ENCODE measurements around the gene SOST. TPM values are rescaled to one million over a fixed set of nuclear protein-coding genes. Genes with fewer than 3 reads are reported as not detected.

The SOST gene
- total RNA-seq, 1 experiment from 2014 or later, result not detected

- intact Hi-C loops (cut with micrococcal nuclease; ENCODE audit: unreplicated experiment), result no loop called here
- TF ChIP-seq, protein P1, sequence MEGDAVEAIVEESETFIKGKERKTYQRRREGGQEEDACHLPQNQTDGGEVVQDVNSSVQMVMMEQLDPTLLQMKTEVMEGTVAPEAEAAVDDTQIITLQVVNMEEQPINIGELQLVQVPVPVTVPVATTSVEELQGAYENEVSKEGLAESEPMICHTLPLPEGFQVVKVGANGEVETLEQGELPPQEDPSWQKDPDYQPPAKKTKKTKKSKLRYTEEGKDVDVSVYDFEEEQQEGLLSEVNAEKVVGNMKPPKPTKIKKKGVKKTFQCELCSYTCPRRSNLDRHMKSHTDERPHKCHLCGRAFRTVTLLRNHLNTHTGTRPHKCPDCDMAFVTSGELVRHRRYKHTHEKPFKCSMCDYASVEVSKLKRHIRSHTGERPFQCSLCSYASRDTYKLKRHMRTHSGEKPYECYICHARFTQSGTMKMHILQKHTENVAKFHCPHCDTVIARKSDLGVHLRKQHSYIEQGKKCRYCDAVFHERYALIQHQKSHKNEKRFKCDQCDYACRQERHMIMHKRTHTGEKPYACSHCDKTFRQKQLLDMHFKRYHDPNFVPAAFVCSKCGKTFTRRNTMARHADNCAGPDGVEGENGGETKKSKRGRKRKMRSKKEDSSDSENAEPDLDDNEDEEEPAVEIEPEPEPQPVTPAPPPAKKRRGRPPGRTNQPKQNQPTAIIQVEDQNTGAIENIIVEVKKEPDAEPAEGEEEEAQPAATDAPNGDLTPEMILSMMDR (IDR thresholded peaks at IDR 0.05; ENCODE audit: unreplicated experiment), result no peak
- H3K4me1 Mint-ChIP-seq (ENCODE audit: low read depth, unreplicated experiment), result peaks cover 16% of the 10 kb centered on the region
- H3K27me3 Mint-ChIP-seq (ENCODE audit: unreplicated experiment), result no peaks in the 10 kb centered on the region
- DNase-seq, result no peak
- H3K36me3 Mint-ChIP-seq (ENCODE audit: insufficient read depth, unreplicated experiment), result peaks cover 63% of the 10 kb centered on the region
- no peak overlapping the region for H3K27ac Mint-ChIP-seq (ENCODE audit: unreplicated experiment)
- no peaks in the 10 kb centered on the region for H3K9me3 Mint-ChIP-seq (ENCODE audit: low read depth, unreplicated experiment)
- BruUV-seq (replicated peaks), result no TSS peak
- CTCF ChIA-PET, result no interaction called here
- H3K4me3 Mint-ChIP-seq (ENCODE audit: low read depth, unreplicated experiment), result no peak overlapping the region
Measured at GRCh38 chr17:43769859-43770258, 11.3 kb upstream of the SOST start.

DNA sequence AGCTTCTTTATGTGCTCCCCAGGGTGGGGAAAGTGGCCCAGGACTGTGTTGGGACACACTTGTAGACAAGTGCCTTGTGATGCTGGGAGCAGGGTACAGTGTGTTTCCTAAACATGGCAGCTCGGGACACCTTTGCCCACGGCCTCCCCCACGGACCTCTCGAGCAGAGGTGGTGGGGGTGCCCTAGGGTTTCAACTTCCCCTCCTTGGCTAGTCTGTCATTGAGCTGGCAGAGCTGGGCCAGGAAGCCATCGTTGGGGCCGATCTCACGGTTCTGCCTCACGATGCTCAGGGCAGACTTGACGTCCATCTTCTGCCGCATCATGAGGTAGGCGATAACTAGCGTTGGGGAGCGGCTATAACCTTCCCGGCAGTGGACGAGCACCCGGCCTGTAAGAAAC is 10.8 kb upstream of the SOST start:
- H3K4me1 Mint-ChIP-seq (ENCODE audit: low read depth, unreplicated experiment), result peaks cover 16% of the 10 kb centered on the region
- BruUV-seq (replicated peaks), result no TSS peak
- no peak overlapping the region for H3K27ac Mint-ChIP-seq (ENCODE audit: unreplicated experiment)
- TF ChIP-seq, protein P1 (IDR thresholded peaks at IDR 0.05; ENCODE audit: unreplicated experiment), result no peak
- H3K36me3 Mint-ChIP-seq (ENCODE audit: insufficient read depth, unreplicated experiment), result peaks cover 62% of the 10 kb centered on the region
- intact Hi-C loops (cut with micrococcal nuclease; ENCODE audit: unreplicated experiment), result no loop called here
- H3K4me3 Mint-ChIP-seq (ENCODE audit: low read depth, unreplicated experiment), result no peak overlapping the region
- CTCF ChIA-PET, result no interaction called here
- no peaks in the 10 kb centered on the region for H3K27me3 Mint-ChIP-seq (ENCODE audit: unreplicated experiment)
- H3K9me3 Mint-ChIP-seq (ENCODE audit: low read depth, unreplicated experiment), result no peaks in the 10 kb centered on the region
- no peak for DNase-seq

DNA sequence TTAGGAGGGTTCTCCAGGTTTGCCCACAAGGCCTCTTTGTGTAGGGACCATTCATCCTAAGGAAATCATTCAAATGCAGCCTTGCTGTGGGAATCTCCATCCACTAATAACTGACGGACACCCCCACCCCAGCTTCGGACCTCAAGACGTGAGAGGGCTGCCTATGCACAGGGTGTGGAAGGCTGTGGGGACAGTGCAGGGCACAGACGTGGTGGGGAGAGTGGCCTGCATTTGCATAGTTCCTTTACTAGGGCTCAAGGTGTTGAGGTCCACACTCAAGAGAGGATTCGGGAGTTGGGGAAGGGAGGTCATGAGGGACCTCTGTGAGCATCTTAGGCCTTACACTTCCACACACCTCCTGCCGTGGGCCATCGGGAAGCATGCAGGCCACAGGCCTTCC is 10.4 kb upstream of the SOST start:
- no TSS peak for BruUV-seq (replicated peaks)

GRCh38 chr17:43768382-43768781 is 9.8 kb upstream of the SOST start:
- TF ChIP-seq, protein P1 (IDR thresholded peaks at IDR 0.05; ENCODE audit: unreplicated experiment), result no peak
- no peak for DNase-seq
- Mint-ChIP-seq H3K4me3 (ENCODE audit: low read depth, unreplicated experiment) (no peak overlapping the region), H3K36me3 (ENCODE audit: insufficient read depth, unreplicated experiment) (peaks cover 54% of the 10 kb centered on the region), H3K9me3 (ENCODE audit: low read depth, unreplicated experiment) (no peaks in the 10 kb centered on the region), H3K27ac (ENCODE audit: unreplicated experiment) (no peak overlapping the region), H3K4me1 (ENCODE audit: low read depth, unreplicated experiment) (peaks cover 15% of the 10 kb centered on the region), H3K27me3 (ENCODE audit: unreplicated experiment) (no peaks in the 10 kb centered on the region)
- intact Hi-C loops (cut with micrococcal nuclease; ENCODE audit: unreplicated experiment), result no loop called here
- CTCF ChIA-PET, result interaction anchor here (1.0 kb wide), 1 partner anchor 68 kb away, joined by 3 read pairs; no protein-coding TSS in a partner anchor
- no TSS peak for BruUV-seq (replicated peaks)

More for the DNA sequence above, 10.4 kb upstream of the SOST start:
- H3K27me3 Mint-ChIP-seq (ENCODE audit: unreplicated experiment), result no peaks in the 10 kb centered on the region
- CTCF ChIA-PET, result no interaction called here
- H3K27ac Mint-ChIP-seq (ENCODE audit: unreplicated experiment), result no peak overlapping the region
- H3K4me3 Mint-ChIP-seq (ENCODE audit: low read depth, unreplicated experiment), result no peak overlapping the region
- peaks cover 60% of the 10 kb centered on the region for H3K36me3 Mint-ChIP-seq (ENCODE audit: insufficient read depth, unreplicated experiment)
- TF ChIP-seq, protein P1 (IDR thresholded peaks at IDR 0.05; ENCODE audit: unreplicated experiment), result no peak
- intact Hi-C loops (cut with micrococcal nuclease; ENCODE audit: unreplicated experiment), result no loop called here
- H3K4me1 Mint-ChIP-seq (ENCODE audit: low read depth, unreplicated experiment), result peaks cover 16% of the 10 kb centered on the region
- DNase-seq, result no peak
- H3K9me3 Mint-ChIP-seq (ENCODE audit: low read depth, unreplicated experiment), result no peaks in the 10 kb centered on the region
